ENCODE results near the gene GPHA2.

Gene GPHA2

DNA sequence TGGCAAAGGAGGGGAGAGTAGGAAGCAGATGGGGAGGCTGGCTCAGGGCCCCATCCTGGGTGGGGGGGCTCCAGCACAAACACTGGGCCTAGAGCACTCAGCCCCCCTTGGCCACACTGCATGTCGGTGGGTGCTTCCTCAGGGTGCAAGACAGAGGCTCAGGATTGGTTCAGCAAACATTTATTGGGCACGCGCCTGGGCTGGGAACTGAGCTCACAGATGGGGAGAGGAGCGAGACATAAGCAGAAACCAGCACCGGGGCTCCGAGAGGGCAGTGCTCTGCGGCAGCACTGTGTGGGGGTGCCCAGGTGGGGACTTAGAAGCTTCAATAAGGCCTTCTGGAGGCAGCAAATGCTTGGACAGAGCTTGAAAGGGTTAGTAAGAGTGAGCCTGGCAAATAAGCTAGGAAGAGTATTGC lies 45.2 kb downstream of the GPHA2 start:
- DNase-seq, result no peak

DNA sequence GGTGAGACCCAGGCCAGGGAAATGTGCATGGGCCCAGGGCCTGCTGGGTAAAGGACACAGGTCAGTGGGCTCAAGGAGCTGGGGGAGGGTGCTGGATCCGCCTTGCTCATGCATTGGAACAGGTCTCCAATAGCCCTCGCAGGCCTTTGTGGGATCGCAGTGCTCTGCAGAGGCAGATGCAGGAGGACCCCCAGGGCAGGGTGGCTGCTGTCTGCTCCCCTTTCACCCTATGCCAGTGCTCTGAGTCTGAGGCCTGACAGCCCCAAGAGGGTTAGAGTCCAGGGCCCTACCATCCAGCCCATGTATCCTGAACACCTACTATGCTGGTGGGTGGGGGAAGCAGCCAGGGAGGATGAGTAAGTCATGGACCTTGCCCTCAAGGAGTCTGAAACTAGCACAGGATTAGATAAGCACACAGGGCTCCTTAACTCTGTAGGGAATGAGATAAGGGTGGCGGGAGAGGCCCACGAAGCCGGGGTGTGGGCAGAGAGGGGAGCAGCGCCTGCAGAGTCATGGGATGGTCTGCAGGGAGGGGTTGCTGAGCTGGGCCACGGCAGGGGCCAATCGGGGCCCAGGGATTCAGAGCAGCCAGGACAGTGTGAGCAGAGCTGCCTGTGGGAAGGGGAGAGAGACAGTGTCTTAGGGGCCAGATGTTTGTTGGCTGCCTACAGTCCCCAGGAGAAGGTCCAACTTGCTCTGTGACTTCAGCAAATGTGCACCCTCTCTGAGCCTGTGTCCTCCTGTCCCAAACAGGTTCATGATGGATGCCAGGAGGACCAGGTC lies 46.8 kb downstream of the GPHA2 start:
- DNase-seq, result no peak

GRCh38 chr11:64888406-64888728 lies 47.3 kb downstream of the GPHA2 start:
- no peak for DNase-seq

DNA sequence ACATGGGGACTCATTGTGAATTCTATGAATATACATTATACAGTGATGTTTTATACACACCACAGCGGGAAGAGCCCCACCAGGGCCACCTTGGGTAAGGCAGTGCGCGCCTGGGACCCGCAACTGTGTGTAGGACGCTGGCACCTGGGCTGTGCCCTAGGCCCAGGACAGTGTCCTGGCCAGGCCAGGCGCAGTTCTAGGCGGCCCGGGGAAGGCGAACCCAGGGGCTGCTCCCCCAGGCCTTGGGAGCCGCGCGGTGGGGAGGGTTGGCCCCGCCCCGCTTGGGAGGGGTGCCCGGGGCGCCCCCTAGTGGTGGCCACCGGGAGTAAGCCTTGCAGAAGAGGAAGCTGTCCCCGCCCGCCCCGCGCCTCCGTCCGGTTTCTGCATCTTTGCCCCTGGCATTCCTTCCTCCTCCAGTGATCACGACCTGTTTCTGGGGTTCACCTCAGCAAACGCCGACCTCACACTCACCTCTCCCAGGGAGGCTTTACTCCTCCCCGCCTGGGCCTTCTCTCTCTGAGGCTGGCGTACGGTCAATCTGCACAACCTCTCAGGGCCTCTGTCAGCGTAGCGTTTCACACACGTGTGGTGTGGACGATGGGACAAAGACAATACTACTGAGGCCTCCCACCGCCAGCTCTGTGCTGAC lies 47.8 kb downstream of the GPHA2 start:
- peak; percentile 70 to 82 (median 80) for DNase-seq

DNA sequence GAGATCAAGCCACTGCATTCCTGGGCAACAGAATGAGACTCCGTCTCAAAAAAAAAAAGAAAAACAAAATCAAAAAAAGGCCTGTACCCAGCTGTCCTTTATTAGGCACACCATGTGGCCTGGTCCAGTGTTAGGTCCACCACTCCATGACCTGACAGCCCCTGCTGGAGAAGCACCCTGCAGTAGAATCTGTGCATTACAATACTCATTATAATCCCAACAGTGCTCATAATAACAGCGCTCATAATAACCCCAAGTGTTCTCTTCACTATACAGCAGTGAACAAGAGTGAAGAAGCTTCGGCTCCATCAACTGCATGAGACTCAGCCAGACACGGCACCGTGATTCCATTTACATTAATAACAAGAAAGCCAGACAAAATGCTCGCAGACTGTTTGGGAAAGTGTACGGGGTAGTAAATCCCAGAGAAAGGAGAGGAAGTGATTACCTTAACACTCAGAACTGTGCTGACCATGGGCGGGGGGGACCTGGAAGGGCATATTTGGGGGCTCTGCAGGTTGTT lies 48.4 kb downstream of the GPHA2 start:
- DNase-seq, result no peak

DNA sequence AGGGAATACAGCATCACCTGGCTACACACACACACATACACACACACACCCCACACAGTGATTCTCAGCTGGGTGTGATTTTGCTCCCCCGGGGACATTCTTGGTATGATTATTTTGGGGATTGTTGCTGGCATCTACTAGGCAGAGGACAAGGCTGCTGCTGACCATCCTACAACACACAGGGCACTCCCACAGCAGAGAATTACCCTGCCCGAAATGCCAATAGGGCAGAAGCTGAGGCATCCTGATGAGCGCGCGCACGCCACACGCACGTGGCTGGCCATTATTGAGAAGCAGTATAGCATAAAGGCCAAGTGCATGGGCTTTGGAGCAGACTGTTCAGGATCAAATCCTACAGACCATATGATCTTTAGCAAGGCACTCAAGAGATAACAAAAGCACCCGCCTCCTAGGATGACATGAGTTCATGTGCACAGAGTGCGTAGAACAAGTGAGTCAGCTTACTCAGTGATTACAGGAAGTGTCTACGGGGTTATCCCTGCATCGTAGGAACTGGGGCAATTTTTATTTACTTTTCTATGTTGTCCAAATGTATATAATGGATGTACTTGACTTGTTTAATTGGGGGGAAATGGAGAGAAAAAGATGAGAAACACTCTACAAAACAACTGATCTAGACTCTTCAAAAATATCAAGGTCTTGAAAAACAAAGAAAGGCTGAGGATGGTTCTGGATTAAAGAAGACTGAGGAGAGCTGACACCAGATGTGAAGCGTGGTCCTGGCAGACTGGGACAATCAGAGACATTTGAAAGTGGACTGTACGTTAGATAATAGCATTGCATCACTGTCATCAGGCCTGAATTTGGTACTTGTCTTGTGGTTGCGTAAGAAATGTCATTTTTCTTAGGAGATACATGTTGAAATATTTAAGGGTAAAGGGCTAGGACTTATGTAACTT lies 50.1 kb downstream of the GPHA2 start:
- DNase-seq, result peak in 1 of 5 donors; percentile 73

Measured in T-helper 1 cell (primary cell).